HG03039 (cell line): ENCODE measurements around the gene USP3.
A peak's percentile ranks its signal among the peaks of the same experiment; 100 is the strongest.

ENCODE experiments used
- ATAC-seq: cut with Tn5 transposase; IDR thresholded peaks from one replicate; pipeline ENCODE4 v1.9.1; 2021; ENCODE audit warnings: mild to moderate bottlenecking, moderate library complexity; ENCODE audit not compliant: unreplicated experiment

Gene USP3

GRCh38 chr15:63495780-63496488 lies 8.5 kb upstream of the USP3 start:
- ATAC-seq = no peak

GRCh38 chr15:63497642-63498467 lies 6.5 kb upstream of the USP3 start:
- ATAC-seq = no peak

GRCh38 chr15:63499175-63499549 lies 5.2 kb upstream of the USP3 start:
- no peak for ATAC-seq

GRCh38 chr15:63499611-63500010 lies 4.8 kb upstream of the USP3 start:
- ATAC-seq = no peak

GRCh38 chr15:63500265-63501250 lies 3.8 kb upstream of the USP3 start:
- no peak for ATAC-seq

GRCh38 chr15:63501256-63502089 lies 2.9 kb upstream of the USP3 start:
- ATAC-seq = no peak

- no peak for ATAC-seq
These were observed 2.1 kb upstream of the USP3 start for GRCh38 chr15:63502137-63502766.

GRCh38 chr15:63502843-63503738 lies 1.3 kb upstream of the USP3 start:
- peak; percentile 26 for ATAC-seq

GRCh38 chr15:63503739-63504246 lies 600 bp upstream of the USP3 start:
- ATAC-seq = peak; percentile 18

- peak; percentile 7 for ATAC-seq
These were observed 817 bp downstream of the USP3 start for GRCh38 chr15:63504979-63505841.

GRCh38 chr15:63505842-63506222 lies 1.4 kb downstream of the USP3 start:
- ATAC-seq = no peak

- no peak for ATAC-seq
These were observed 2.2 kb downstream of the USP3 start for GRCh38 chr15:63506537-63507035.

GRCh38 chr15:63507878-63508818 lies 3.8 kb downstream of the USP3 start:
- ATAC-seq = no peak

- no peak for ATAC-seq
These were observed 4.9 kb downstream of the USP3 start for GRCh38 chr15:63509056-63509954.
